Mucosa of stomach (tissue), 1 donor: ENCODE data around the gene GRID2.
"Not testable (repeated sequence)": the region's sequence is repeated elsewhere in the genome, so short reads cannot be mapped to it uniquely, and the experiment has no call there.

Experiments
- H3K27me3 ChIP-seq: one replicate; pipeline ENCODE4 v1.7.0; 2013; ENCODE audit warnings: mild to moderate bottlenecking, low read length; ENCODE audit not compliant: control insufficient read depth, insufficient read depth
- H3K36me3 ChIP-seq: one replicate; pipeline ENCODE4 v1.7.0; 2013; ENCODE audit warnings: low read length; ENCODE audit not compliant: control insufficient read depth, insufficient read depth
- H3K4me1 ChIP-seq: one replicate; pipeline ENCODE4 v1.7.0; 2013; ENCODE audit warnings: mild to moderate bottlenecking, low read length; ENCODE audit not compliant: control insufficient read depth, insufficient read depth
- H3K4me3 ChIP-seq: one replicate; pipeline ENCODE4 v1.7.0; 2013; ENCODE audit warnings: low read length
- H3K9ac ChIP-seq: one replicate; pipeline ENCODE4 v1.7.0; 2013; ENCODE audit warnings: mild to moderate bottlenecking, low read length, moderate library complexity
- H3K9me3 ChIP-seq: one replicate; pipeline ENCODE4 v1.7.0; 2013; ENCODE audit warnings: mild to moderate bottlenecking, low read length, moderate library complexity; ENCODE audit not compliant: control insufficient read depth
- donor health status: Pancreatic carcinoma.

GRID2 gene

GRCh38 chr4:92382128-92382527 is 78.4 kb downstream of the GRID2 start:
- H3K9me3 ChIP-seq, result no peaks in the 10 kb centered on the region
- no peaks in the 10 kb centered on the region for H3K36me3 ChIP-seq

GRCh38 chr4:92387459-92388069 is 83.8 kb downstream of the GRID2 start:
- Histone ChIP-seq H3K9ac (no peak overlapping the region), H3K9me3 (no peaks in the 10 kb centered on the region), H3K36me3 (no peaks in the 10 kb centered on the region), H3K4me3 (no peak overlapping the region), H3K27me3 (no peaks in the 10 kb centered on the region), H3K4me1 (no peaks in the 10 kb centered on the region)

More at GRCh38 chr4:92382128-92382527, 78.4 kb downstream of the GRID2 start:
- Histone ChIP-seq H3K9ac (no peak overlapping the region), H3K4me1 (no peaks in the 10 kb centered on the region), H3K27me3 (no peaks in the 10 kb centered on the region), H3K4me3 (no peak overlapping the region)

GRCh38 chr4:92399032-92399431 is 95.3 kb downstream of the GRID2 start:
- H3K36me3 ChIP-seq, result no peaks in the 10 kb centered on the region
- H3K9ac ChIP-seq, result no peak overlapping the region
- no peaks in the 10 kb centered on the region for H3K9me3 ChIP-seq
- no peaks in the 10 kb centered on the region for H3K27me3 ChIP-seq
- no peak overlapping the region for H3K4me3 ChIP-seq
- H3K4me1 ChIP-seq, result no peaks in the 10 kb centered on the region

- H3K27me3 ChIP-seq, H3K36me3 ChIP-seq, H3K9ac ChIP-seq, H3K4me1 ChIP-seq, H3K4me3 ChIP-seq, H3K9me3 ChIP-seq: not testable (repeated sequence)
These were observed 99.8 kb downstream of the GRID2 start for GRCh38 chr4:92403525-92403924.

- H3K9ac ChIP-seq, result no peak overlapping the region
- no peak overlapping the region for H3K4me3 ChIP-seq
- no peaks in the 10 kb centered on the region for H3K27me3 ChIP-seq
- no peaks in the 10 kb centered on the region for H3K9me3 ChIP-seq
- no peaks in the 10 kb centered on the region for H3K36me3 ChIP-seq
- H3K4me1 ChIP-seq, result no peaks in the 10 kb centered on the region
These were observed 102.7 kb downstream of the GRID2 start for GRCh38 chr4:92406488-92406887.

GRCh38 chr4:92421920-92422319 is 118.2 kb downstream of the GRID2 start:
- Histone ChIP-seq H3K36me3 (no peaks in the 10 kb centered on the region), H3K4me1 (no peaks in the 10 kb centered on the region), H3K27me3 (no peaks in the 10 kb centered on the region), H3K4me3 (no peak overlapping the region), H3K9me3 (no peaks in the 10 kb centered on the region), H3K9ac (no peak overlapping the region)

GRCh38 chr4:92433272-92433758 is 129.5 kb downstream of the GRID2 start:
- Histone ChIP-seq H3K9me3 (no peaks in the 10 kb centered on the region), H3K27me3 (no peaks in the 10 kb centered on the region)

GRCh38 chr4:92438722-92439121 is 135.0 kb downstream of the GRID2 start:
- H3K9ac ChIP-seq, H3K4me1 ChIP-seq, H3K27me3 ChIP-seq, H3K36me3 ChIP-seq, H3K9me3 ChIP-seq, H3K4me3 ChIP-seq: not testable (repeated sequence)

More at GRCh38 chr4:92433272-92433758, 129.5 kb downstream of the GRID2 start:
- Histone ChIP-seq H3K4me1 (no peaks in the 10 kb centered on the region), H3K36me3 (no peaks in the 10 kb centered on the region), H3K9ac (no peak overlapping the region), H3K4me3 (no peak overlapping the region)

GRCh38 chr4:92442131-92442530 is 138.4 kb downstream of the GRID2 start:
- H3K36me3 ChIP-seq, H3K27me3 ChIP-seq, H3K4me1 ChIP-seq, H3K4me3 ChIP-seq, H3K9ac ChIP-seq, H3K9me3 ChIP-seq: not testable (repeated sequence)

GRCh38 chr4:92444143-92444843 is 140.5 kb downstream of the GRID2 start:
- not testable (repeated sequence) for H3K9ac ChIP-seq, H3K4me3 ChIP-seq, H3K9me3 ChIP-seq, H3K27me3 ChIP-seq, H3K36me3 ChIP-seq, H3K4me1 ChIP-seq

- no peak overlapping the region for H3K4me3 ChIP-seq
- no peaks in the 10 kb centered on the region for H3K9me3 ChIP-seq
- H3K36me3 ChIP-seq, result no peaks in the 10 kb centered on the region
- H3K4me1 ChIP-seq, result no peaks in the 10 kb centered on the region
- H3K27me3 ChIP-seq, result no peaks in the 10 kb centered on the region
- H3K9ac ChIP-seq, result no peak overlapping the region
These were observed 141.4 kb downstream of the GRID2 start for GRCh38 chr4:92445127-92445526.

GRCh38 chr4:92447255-92447905 is 143.6 kb downstream of the GRID2 start:
- H3K27me3 ChIP-seq, result no peaks in the 10 kb centered on the region
- no peaks in the 10 kb centered on the region for H3K9me3 ChIP-seq
- H3K4me1 ChIP-seq, result no peaks in the 10 kb centered on the region
- no peak overlapping the region for H3K4me3 ChIP-seq
- no peaks in the 10 kb centered on the region for H3K36me3 ChIP-seq
- H3K9ac ChIP-seq, result no peak overlapping the region
